Left renal pelvis (tissue), 4 donors: Measurements from ENCODE around the gene RAP2B. TPM values are rescaled to one million over a fixed set of nuclear protein-coding genes. Genes with fewer than 3 reads are reported as not detected.
"Not testable (repeated sequence)": the region's sequence is repeated elsewhere in the genome, so short reads cannot be mapped to it uniquely, and the experiment has no call there.

Experiments
- DNase-seq, 4 donors: peaks; one replicate each; pipeline ENCODE4 v3.0.0-alpha.2; 2013; ENCODE audit warnings: low read depth in 4 of 4, low spot score in 3 of 4
- polyA plus RNA-seq, 4 donors: library from polyadenylated mRNA; unstranded; fragments of 120-200 nt; gene quantifications; one replicate each; pipeline ENCODE4 v1.2.1, GENCODE V29; 2013; ENCODE audit not compliant: insufficient read length in 4 of 4

Gene RAP2B
- polyA plus RNA-seq, 4 donors = 7.0 to 9.0 (median 8.0) TPM

GRCh38 chr3:153190923-153191322 is 28.9 kb downstream of the RAP2B start:
- DNase-seq = no peak

GRCh38 chr3:153192327-153192726 is 30.3 kb downstream of the RAP2B start:
- DNase-seq = no peak

GRCh38 chr3:153193786-153194476 is 31.9 kb downstream of the RAP2B start:
- DNase-seq = not testable (repeated sequence)

- DNase-seq = no peak
Observed at GRCh38 chr3:153195349-153195879, 33.4 kb downstream of the RAP2B start.

- no peak for DNase-seq
Observed at GRCh38 chr3:153209596-153209995, 47.6 kb downstream of the RAP2B start.

GRCh38 chr3:153210146-153210545 is 48.1 kb downstream of the RAP2B start:
- DNase-seq = no peak

GRCh38 chr3:153210660-153211059 is 48.6 kb downstream of the RAP2B start:
- DNase-seq = no peak

GRCh38 chr3:153215497-153215896 is 53.5 kb downstream of the RAP2B start:
- DNase-seq = no peak

- DNase-seq = peak in 2 of 4 donors; percentile 20 to 39
Observed at GRCh38 chr3:153215966-153216365, 53.9 kb downstream of the RAP2B start.

GRCh38 chr3:153216928-153217327 is 54.9 kb downstream of the RAP2B start:
- no peak for DNase-seq

GRCh38 chr3:153219146-153219545 is 57.1 kb downstream of the RAP2B start:
- DNase-seq = no peak
